GM12878 (cell line): ENCODE data around the gene ATP5MK. TPM values are rescaled to one million over a fixed set of nuclear protein-coding genes. Genes with fewer than 3 reads are reported as not detected.

Experiments
- ATAC-seq: fragments of 200-7000 bp; cut with Tn5 transposase; 3 replicates; pipeline ENCODE4 v1.9.1; 2020; ENCODE audit warnings: mild to moderate bottlenecking, moderate library complexity
- BruUV-seq: library from RNA; stranded (reverse); fragments of 400-500 nt; replicated peaks from 2 replicates; lab custom pipeline; 2021; lab: Mats Ljungman, UMichigan
- CTCF ChIA-PET: fragments of 300-600 bp; sonication (Branson Sonifier 250); formaldehyde crosslinking; extraction: SDS; loops from one replicate; lab custom pipeline; 2021; ENCODE audit warnings: inconsistent platforms; lab: Yijun Ruan, JAX
- POLR2A ChIA-PET: fragments of 350-600 bp; formaldehyde crosslinking; extraction: SDS; loops from one replicate; lab custom pipeline; 2021; ENCODE audit warnings: inconsistent platforms; lab: Charles Lee
- RAD21 ChIA-PET: fragments of 300-600 bp; sonication (Branson Sonifier 250); formaldehyde crosslinking; loops from one replicate; lab custom pipeline; 2023; ENCODE audit warnings: antibody characterized with exemption; ENCODE audit not compliant: unreplicated experiment; lab: Charles Lee
- SMC1A ChIA-PET: fragments of 300-600 bp; sonication (Branson Sonifier 250); formaldehyde crosslinking; loops from one replicate; lab custom pipeline; 2023; ENCODE audit not compliant: unreplicated experiment, uncharacterized antibody; lab: Charles Lee
- DNase-seq: peaks from one replicate; pipeline ENCODE4 v3.0.0-alpha.2; 2011; ENCODE audit warnings: low read depth, low spot score
- FAIRE-seq: peaks from 3 replicates; lab custom pipeline; 2011; peaks lifted over from hg19 to GRCh38; lab: Jason Lieb, UNC
- H2AFZ ChIP-seq: 2 replicates; pipeline ENCODE4 v1.6.0; 2011; ENCODE audit warnings: low read depth, low read length, control low read depth; ENCODE audit not compliant: control insufficient read depth
- H3K27ac ChIP-seq: 2 replicates; pipeline ENCODE4 v1.5.1; 2011; ENCODE audit warnings: control low read depth; ENCODE audit not compliant: control insufficient read depth, insufficient read depth
- H3K27me3 ChIP-seq, 2 experiments: replicated peaks in 1 of 2; 2 replicates each; pipeline versions ENCODE4 v1.6.0 to v1.6.1; 2011; ENCODE audit warnings: low read length in 1 of 2; ENCODE audit not compliant: control insufficient read depth in 2 of 2, insufficient read depth in 2 of 2
- H3K36me3 ChIP-seq, 2 experiments: 2 replicates each; pipeline ENCODE4 v1.5.1; 2011; ENCODE audit warnings: low read length in 1 of 2; ENCODE audit not compliant: control insufficient read depth in 2 of 2, insufficient read depth in 2 of 2
- H3K4me1 ChIP-seq: 2 replicates; pipeline ENCODE4 v1.6.1; 2011; ENCODE audit warnings: mild to moderate bottlenecking, low read length, moderate library complexity, mixed read lengths; ENCODE audit not compliant: control insufficient read depth, insufficient read depth
- H3K4me2 ChIP-seq: 2 replicates; pipeline ENCODE4 v1.6.0; 2011; ENCODE audit warnings: control low read depth; ENCODE audit not compliant: control insufficient read depth, insufficient read depth
- H3K4me3 ChIP-seq: fragments of 200-600 bp; sonication (generic); 2 replicates; pipeline ENCODE4 v1.5.1; 2016
- H3K79me2 ChIP-seq: 2 replicates; pipeline ENCODE4 v1.6.0; 2011; ENCODE audit warnings: low read length; ENCODE audit not compliant: control insufficient read depth, insufficient read depth
- H3K9ac ChIP-seq: 2 replicates; pipeline ENCODE4 v1.8.0; 2011; ENCODE audit warnings: low read length, control low read depth, mixed read lengths; ENCODE audit not compliant: control insufficient read depth, insufficient read depth
- H3K9me3 ChIP-seq: replicated peaks from 3 replicates; pipeline ENCODE4 v1.5.1; 2011; ENCODE audit warnings: mild to moderate bottlenecking, low read length; ENCODE audit not compliant: control insufficient read depth, insufficient read depth
- H4K20me1 ChIP-seq: 2 replicates; pipeline ENCODE4 v1.6.0; 2011; ENCODE audit not compliant: control insufficient read depth, insufficient read depth
- CBX3 ChIP-seq: fragments of 200-600 bp; sonication (generic); IDR thresholded peaks from 2 replicates; pipeline ENCODE4 v1.6.1; 2016; ENCODE audit warnings: low read depth, borderline replicate concordance
- CHD4 ChIP-seq: fragments of 200-600 bp; sonication (generic); IDR thresholded peaks from 2 replicates; pipeline ENCODE4 v1.6.1; 2016; ENCODE audit warnings: mild to moderate bottlenecking
- KDM1A ChIP-seq: fragments of 200-600 bp; sonication (generic); IDR thresholded peaks from 2 replicates; pipeline ENCODE4 v1.6.1; 2016; ENCODE audit warnings: borderline replicate concordance
- NFYB ChIP-seq: IDR thresholded peaks from 2 replicates; pipeline ENCODE4 v1.6.1; 2011; ENCODE audit warnings: low read depth, mild to moderate bottlenecking, low read length, improper control_type of control experiment, moderate library complexity; ENCODE audit not compliant: insufficient read depth
- PML ChIP-seq: IDR thresholded peaks from 2 replicates; pipeline ENCODE4 v1.6.1; 2012; ENCODE audit warnings: low read length, inconsistent platforms
- SKIL ChIP-seq: fragments of 450-650 bp; IDR thresholded peaks from 2 replicates; pipeline ENCODE4 v1.6.1; 2017; ENCODE audit warnings: mild to moderate bottlenecking, low read depth, inconsistent platforms; ENCODE audit not compliant: poor library complexity, severe bottlenecking
- SMARCA5 ChIP-seq: fragments of 450-650 bp; IDR thresholded peaks from 2 replicates; pipeline ENCODE4 v1.6.1; 2017; ENCODE audit warnings: mild to moderate bottlenecking
- WGBS: methylation state at CpG from one replicate; pipeline ENCODE4 v1.1.6; 2016; ENCODE audit warnings: low lambda C conversion rate; ENCODE audit not compliant: insufficient replicate concordance, insufficient coverage; ENCODE audit errors: missing lambda C conversion rate; 5-methylcytosine and 5-hydroxymethylcytosine counted together
- in situ Hi-C: fragments of 300-500 bp; cut with MboI; formaldehyde crosslinking; loops from 9 replicates; pipeline ENCODE4 v1.14.3; 2018; ENCODE audit warnings: mixed read lengths
- intact Hi-C: fragments of 100-400 bp; cut with micrococcal nuclease; formaldehyde crosslinking; loops from one replicate; pipeline ENCODE4 v1.14.2; 2022; ENCODE audit not compliant: unreplicated experiment
- polyA plus RNA-seq, 11 experiments: library from polyadenylated mRNA; depleted of rRNA in 4 of 11; unstranded in 6 of 11; stranded (reverse) in 5 of 11; fragments of >200 nt; fragmentation: Nextera tagmentation in 4 of 11; fragmentation: Illumina TruSeq in 1 of 11; extraction: Ambion mirVana in 4 of 11; extraction: Trizol in 1 of 11; gene quantifications; 1 replicate in 1 of 11; 2 replicates in 10 of 11; pipeline versions ENCODE4 v1.2.1 to v1.2.3, GENCODE V29; 2011 to 2016; ENCODE audit warnings: inconsistent platforms in 2 of 11, missing spikeins in 2 of 11, low read depth in 1 of 11
- total RNA-seq, 4 experiments: library from RNA; depleted of rRNA in 3 of 4; stranded (reverse); fragments of >200 nt in 3 of 4; fragmentation: Illumina TruSeq in 1 of 4; extraction: Trizol in 1 of 4; gene quantifications; 2 replicates each; pipeline versions ENCODE4 v1.2.1 to v1.2.3, GENCODE V29; 2013 to 2021
- TF ChIP-seq, protein P1 (sequence below): fragments of 450-650 bp; IDR thresholded peaks from 2 replicates; pipeline ENCODE4 v1.6.1; 2014; ENCODE audit warnings: mild to moderate bottlenecking
- TF ChIP-seq, protein P2 (sequence below), 3 experiments: IDR thresholded peaks in 2 of 3; conservative IDR thresholded peaks in 1 of 3; 2 replicates each; pipeline ENCODE4 v1.5.1; 2011; ENCODE audit warnings: low read depth in 3 of 3, low read length in 3 of 3, mild to moderate bottlenecking in 3 of 3, control low read depth in 2 of 3, moderate library complexity in 2 of 3, inconsistent platforms in 1 of 3, mixed read lengths in 1 of 3; ENCODE audit not compliant: control insufficient read depth in 2 of 3, insufficient read depth in 1 of 3; ENCODE audit errors: extremely low read depth in 1 of 3

ATP5MK gene
- total and polyA plus RNA-seq, 10 of the 15 experiments (the other 5 are each of a cell fraction or from before 2014, with no cell fraction given), result 240 to 1,790 (median 626) TPM

- H3K9ac ChIP-seq, result no peak overlapping the region
- H4K20me1 ChIP-seq, result no peaks in the 10 kb centered on the region
- peaks cover 33 to 59% of the 10 kb centered on the region in 2 experiments for H3K36me3 ChIP-seq
- ChIA-PET SMC1A (interaction anchor here (1.3 to 4.5 kb wide), 2 partner anchors 63 to 72 kb away, joined by 4 to 43 read pairs; no protein-coding TSS in a partner anchor), RAD21 (interaction anchor here (0.6 kb wide), 1 partner anchor 536 kb away, joined by 3 read pairs; no protein-coding TSS in a partner anchor), CTCF (interaction anchor here (0.9 to 8.0 kb wide), 4 partner anchors 38 to 129 kb away, joined by 5 to 195 read pairs (median 101); partner anchors contain the start of genes CALHM2 and CALHM3), POLR2A (no interaction called here)
- H3K9me3 ChIP-seq, result no peaks in the 10 kb centered on the region
- no peak overlapping the region for H3K4me3 ChIP-seq
- H3K4me2 ChIP-seq, result no peak overlapping the region
- no peak for DNase-seq
- TF ChIP-seq, protein P1, sequence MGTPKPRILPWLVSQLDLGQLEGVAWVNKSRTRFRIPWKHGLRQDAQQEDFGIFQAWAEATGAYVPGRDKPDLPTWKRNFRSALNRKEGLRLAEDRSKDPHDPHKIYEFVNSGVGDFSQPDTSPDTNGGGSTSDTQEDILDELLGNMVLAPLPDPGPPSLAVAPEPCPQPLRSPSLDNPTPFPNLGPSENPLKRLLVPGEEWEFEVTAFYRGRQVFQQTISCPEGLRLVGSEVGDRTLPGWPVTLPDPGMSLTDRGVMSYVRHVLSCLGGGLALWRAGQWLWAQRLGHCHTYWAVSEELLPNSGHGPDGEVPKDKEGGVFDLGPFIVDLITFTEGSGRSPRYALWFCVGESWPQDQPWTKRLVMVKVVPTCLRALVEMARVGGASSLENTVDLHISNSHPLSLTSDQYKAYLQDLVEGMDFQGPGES, result no peak
- TF ChIP-seq CHD4 (no peak), SMARCA5 (no peak), KDM1A (no peak), PML (no peak), SKIL (no peak), CBX3 (no peak), NFYB (no peak)
- TF ChIP-seq, protein P2, sequence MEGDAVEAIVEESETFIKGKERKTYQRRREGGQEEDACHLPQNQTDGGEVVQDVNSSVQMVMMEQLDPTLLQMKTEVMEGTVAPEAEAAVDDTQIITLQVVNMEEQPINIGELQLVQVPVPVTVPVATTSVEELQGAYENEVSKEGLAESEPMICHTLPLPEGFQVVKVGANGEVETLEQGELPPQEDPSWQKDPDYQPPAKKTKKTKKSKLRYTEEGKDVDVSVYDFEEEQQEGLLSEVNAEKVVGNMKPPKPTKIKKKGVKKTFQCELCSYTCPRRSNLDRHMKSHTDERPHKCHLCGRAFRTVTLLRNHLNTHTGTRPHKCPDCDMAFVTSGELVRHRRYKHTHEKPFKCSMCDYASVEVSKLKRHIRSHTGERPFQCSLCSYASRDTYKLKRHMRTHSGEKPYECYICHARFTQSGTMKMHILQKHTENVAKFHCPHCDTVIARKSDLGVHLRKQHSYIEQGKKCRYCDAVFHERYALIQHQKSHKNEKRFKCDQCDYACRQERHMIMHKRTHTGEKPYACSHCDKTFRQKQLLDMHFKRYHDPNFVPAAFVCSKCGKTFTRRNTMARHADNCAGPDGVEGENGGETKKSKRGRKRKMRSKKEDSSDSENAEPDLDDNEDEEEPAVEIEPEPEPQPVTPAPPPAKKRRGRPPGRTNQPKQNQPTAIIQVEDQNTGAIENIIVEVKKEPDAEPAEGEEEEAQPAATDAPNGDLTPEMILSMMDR (IDR thresholded peaks at IDR 0.05 in 2 of 3, conservative IDR thresholded peaks at IDR 0.05 in 1 of 3; ENCODE audit: control insufficient read depth in 2 of 3, extremely low read depth in 1 of 3, insufficient read depth in 1 of 3, low read depth in 3 of 3, low read length in 3 of 3), result no peak
- no peaks in the 10 kb centered on the region for H3K27me3 ChIP-seq
- ATAC-seq, result no peak
- no peaks in the 10 kb centered on the region; the same call in 1 of the 2 replicates for H3K79me2 ChIP-seq
- in situ Hi-C loops (no loop called here), intact Hi-C loops (loop anchor here (10.0 kb wide), 1 partner anchor 181 kb away; no protein-coding TSS in a partner anchor)
- 100% methylated on average over 2 of the region's 2 CpGs for WGBS
- no peaks in the 10 kb centered on the region for H3K4me1 ChIP-seq
- H2AFZ ChIP-seq, result no peak overlapping the region
- no TSS peak for BruUV-seq
- no peak for FAIRE-seq
- no peak overlapping the region for H3K27ac ChIP-seq
Measured at GRCh38 chr10:103413564-103413963, 17.3 kb upstream of the ATP5MK start.
